ENCODE measurements around the gene SEM1.

DNA sequence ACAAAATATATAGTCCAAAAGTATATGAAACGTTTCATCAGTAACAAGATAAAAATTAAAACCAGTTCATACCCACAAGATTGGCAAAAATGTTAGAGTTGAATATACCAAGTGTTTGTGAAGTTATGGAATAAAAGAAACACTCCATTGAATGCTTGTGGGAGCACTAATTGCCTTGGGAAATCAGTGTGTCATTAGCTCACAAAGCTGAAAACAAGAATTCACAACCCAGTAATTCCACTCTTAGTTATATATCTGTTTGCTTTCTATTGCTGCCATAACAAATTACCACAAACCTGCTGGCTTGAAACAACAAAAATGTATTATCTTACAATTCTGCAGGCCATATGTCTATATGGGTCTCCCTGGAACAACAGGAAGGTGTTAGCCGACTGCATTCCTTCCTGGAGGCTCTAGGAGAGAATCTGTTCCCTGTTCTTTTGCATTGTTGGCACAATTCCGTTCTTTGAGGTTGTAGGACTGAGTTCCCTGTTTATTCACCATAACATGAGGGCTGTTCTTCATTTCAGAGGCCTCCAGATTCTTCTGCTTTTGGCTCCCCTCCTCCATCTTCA is 45.7 kb downstream of the SEM1 start:
- TF ChIP-seq, protein P1, sequence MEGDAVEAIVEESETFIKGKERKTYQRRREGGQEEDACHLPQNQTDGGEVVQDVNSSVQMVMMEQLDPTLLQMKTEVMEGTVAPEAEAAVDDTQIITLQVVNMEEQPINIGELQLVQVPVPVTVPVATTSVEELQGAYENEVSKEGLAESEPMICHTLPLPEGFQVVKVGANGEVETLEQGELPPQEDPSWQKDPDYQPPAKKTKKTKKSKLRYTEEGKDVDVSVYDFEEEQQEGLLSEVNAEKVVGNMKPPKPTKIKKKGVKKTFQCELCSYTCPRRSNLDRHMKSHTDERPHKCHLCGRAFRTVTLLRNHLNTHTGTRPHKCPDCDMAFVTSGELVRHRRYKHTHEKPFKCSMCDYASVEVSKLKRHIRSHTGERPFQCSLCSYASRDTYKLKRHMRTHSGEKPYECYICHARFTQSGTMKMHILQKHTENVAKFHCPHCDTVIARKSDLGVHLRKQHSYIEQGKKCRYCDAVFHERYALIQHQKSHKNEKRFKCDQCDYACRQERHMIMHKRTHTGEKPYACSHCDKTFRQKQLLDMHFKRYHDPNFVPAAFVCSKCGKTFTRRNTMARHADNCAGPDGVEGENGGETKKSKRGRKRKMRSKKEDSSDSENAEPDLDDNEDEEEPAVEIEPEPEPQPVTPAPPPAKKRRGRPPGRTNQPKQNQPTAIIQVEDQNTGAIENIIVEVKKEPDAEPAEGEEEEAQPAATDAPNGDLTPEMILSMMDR (IDR thresholded peaks at IDR 0.05): no peak
- TF ChIP-seq EZH2 (IDR thresholded peaks at IDR 0.05) (no peak), EZH2phosphoT487 (IDR thresholded peaks at IDR 0.05) (no peak)

Measured in neural progenitor cell (in vitro differentiated cells).